Endothelial cell of umbilical vein (primary cell): ENCODE data around the gene PCDHGA4. TPM values are rescaled to one million over a fixed set of nuclear protein-coding genes. Genes with fewer than 3 reads are reported as not detected.

Experiments
- polyA plus RNA-seq, 4 experiments: library from polyadenylated mRNA; depleted of rRNA in 3 of 4; stranded (reverse) in 3 of 4; unstranded in 1 of 4; fragments of >200 nt; gene quantifications; 2 replicates each; pipeline versions ENCODE4 v1.2.1 to v1.2.3, GENCODE V29; 2011 to 2012; ENCODE audit warnings: missing spikeins in 1 of 4
- total RNA-seq: library from RNA; stranded (reverse); gene quantifications from 2 replicates; pipeline ENCODE4 v1.2.3, GENCODE V29; 2021

PCDHGA4 gene
- total and polyA plus RNA-seq, 2 donors (not counting 3 experiments of a cell fraction or from before 2014, with no cell fraction given) = 2.6 to 3.0 TPM

Other genes with a start within 250 kb of the PCDHGA4 start
Only the 30 nearest of the 36 such genes appear.
- gene PCDHB9, start 167.9 kb upstream of the PCDHGA4 start, total RNA-seq = 0.16 and 0.20 TPM in 2 replicates
- gene PCDHB9, start 167.9 kb upstream of the PCDHGA4 start, polyA plus RNA-seq = 0.14 and 0.29 TPM in 2 replicates
- 0.62 and 0.81 TPM in 2 replicates for gene PCDHB10, start 162.7 kb upstream of the PCDHGA4 start, total RNA-seq
- gene PCDHB10, start 162.7 kb upstream of the PCDHGA4 start, polyA plus RNA-seq = 0.51 and 0.68 TPM in 2 replicates
- 0.16 and 0.18 TPM in 2 replicates for gene PCDHB11, start 155.4 kb upstream of the PCDHGA4 start, total RNA-seq
- gene PCDHB11, start 155.4 kb upstream of the PCDHGA4 start, polyA plus RNA-seq = 0.11 and 0.13 TPM in 2 replicates
- 0.18 and 0.20 TPM in 2 replicates for gene PCDHB12, start 146.3 kb upstream of the PCDHGA4 start, total RNA-seq
- gene PCDHB12, start 146.3 kb upstream of the PCDHGA4 start, polyA plus RNA-seq = 0.36 and 0.41 TPM in 2 replicates
- gene PCDHB13, start 141.1 kb upstream of the PCDHGA4 start, total RNA-seq = 0.65 and 0.77 TPM in 2 replicates
- 0.57 and 0.64 TPM in 2 replicates for gene PCDHB13, start 141.1 kb upstream of the PCDHGA4 start, polyA plus RNA-seq
- gene PCDHB14, start 131.7 kb upstream of the PCDHGA4 start, total RNA-seq = 0.55 and 1.0 TPM in 2 replicates
- 0.72 and 0.73 TPM in 2 replicates for gene PCDHB14, start 131.7 kb upstream of the PCDHGA4 start, polyA plus RNA-seq
- 0.55 and 0.69 TPM in 2 replicates for gene PCDHB15, start 109.6 kb upstream of the PCDHGA4 start, total RNA-seq
- 0.51 and 0.55 TPM in 2 replicates for gene PCDHB15, start 109.6 kb upstream of the PCDHGA4 start, polyA plus RNA-seq
- gene SLC25A2, start 51.0 kb upstream of the PCDHGA4 start, total RNA-seq = 0.39 and 0.46 TPM in 2 replicates
- gene SLC25A2, start 51.0 kb upstream of the PCDHGA4 start, polyA plus RNA-seq = not detected in 2 replicates
- 55.0 and 62.0 TPM in 2 replicates for gene TAF7, start 34.2 kb upstream of the PCDHGA4 start, total RNA-seq
- 14.2 and 21.8 TPM in 2 replicates for gene TAF7, start 34.2 kb upstream of the PCDHGA4 start, polyA plus RNA-seq
- gene PCDHGA1, start 24.5 kb upstream of the PCDHGA4 start, total RNA-seq = 0.22 and 0.30 TPM in 2 replicates
- gene PCDHGA1, start 24.5 kb upstream of the PCDHGA4 start, polyA plus RNA-seq = 0.44 and 0.45 TPM in 2 replicates
- gene PCDHGA2, start 16.3 kb upstream of the PCDHGA4 start, total RNA-seq = 0.58 and 1.2 TPM in 2 replicates
- 1.9 and 2.0 TPM in 2 replicates for gene PCDHGA2, start 16.3 kb upstream of the PCDHGA4 start, polyA plus RNA-seq
- 1.1 and 1.2 TPM in 2 replicates for gene PCDHGA3, start 11.2 kb upstream of the PCDHGA4 start, total RNA-seq
- gene PCDHGA3, start 11.2 kb upstream of the PCDHGA4 start, polyA plus RNA-seq = 0.88 and 1.2 TPM in 2 replicates
- 0.58 and 0.62 TPM in 2 replicates for gene PCDHGB1, start 4.9 kb upstream of the PCDHGA4 start, total RNA-seq
- 0.39 and 0.48 TPM in 2 replicates for gene PCDHGB1, start 4.9 kb upstream of the PCDHGA4 start, polyA plus RNA-seq
- 1.9 and 2.9 TPM in 2 replicates for gene PCDHGB2, start 5.0 kb downstream of the PCDHGA4 start, total RNA-seq
- 1.1 TPM in 2 replicates for gene PCDHGB2, start 5.0 kb downstream of the PCDHGA4 start, polyA plus RNA-seq
- 0.78 and 0.93 TPM in 2 replicates for gene PCDHGA5, start 9.1 kb downstream of the PCDHGA4 start, total RNA-seq
- gene PCDHGA5, start 9.1 kb downstream of the PCDHGA4 start, polyA plus RNA-seq = 0.36 and 0.51 TPM in 2 replicates
- gene PCDHGB3, start 15.2 kb downstream of the PCDHGA4 start, total RNA-seq = 1.7 and 2.0 TPM in 2 replicates
- 1.4 and 1.8 TPM in 2 replicates for gene PCDHGB3, start 15.2 kb downstream of the PCDHGA4 start, polyA plus RNA-seq
- gene PCDHGA6, start 18.9 kb downstream of the PCDHGA4 start, total RNA-seq = 2.7 and 2.9 TPM in 2 replicates
- 2.6 and 2.7 TPM in 2 replicates for gene PCDHGA6, start 18.9 kb downstream of the PCDHGA4 start, polyA plus RNA-seq
- gene PCDHGA7, start 27.7 kb downstream of the PCDHGA4 start, total RNA-seq = 1.5 and 1.8 TPM in 2 replicates
- gene PCDHGA7, start 27.7 kb downstream of the PCDHGA4 start, polyA plus RNA-seq = 0.68 and 0.84 TPM in 2 replicates
- gene PCDHGB4, start 32.7 kb downstream of the PCDHGA4 start, total RNA-seq = 4.4 and 6.5 TPM in 2 replicates
- 6.9 and 8.1 TPM in 2 replicates for gene PCDHGB4, start 32.7 kb downstream of the PCDHGA4 start, polyA plus RNA-seq
- 0.53 and 0.95 TPM in 2 replicates for gene PCDHGA8, start 37.6 kb downstream of the PCDHGA4 start, total RNA-seq
- gene PCDHGA8, start 37.6 kb downstream of the PCDHGA4 start, polyA plus RNA-seq = 0.43 and 0.44 TPM in 2 replicates
- gene PCDHGB5, start 42.9 kb downstream of the PCDHGA4 start, total RNA-seq = 11.4 and 14.4 TPM in 2 replicates
- gene PCDHGB5, start 42.9 kb downstream of the PCDHGA4 start, polyA plus RNA-seq = 7.9 and 10.1 TPM in 2 replicates
- gene PCDHGA9, start 47.8 kb downstream of the PCDHGA4 start, total RNA-seq = 3.5 and 3.9 TPM in 2 replicates
- gene PCDHGA9, start 47.8 kb downstream of the PCDHGA4 start, polyA plus RNA-seq = 1.1 and 1.2 TPM in 2 replicates
- 4.8 and 4.9 TPM in 2 replicates for gene PCDHGB6, start 53.0 kb downstream of the PCDHGA4 start, total RNA-seq
- gene PCDHGB6, start 53.0 kb downstream of the PCDHGA4 start, polyA plus RNA-seq = 2.2 and 2.3 TPM in 2 replicates
- gene PCDHGA10, start 58.0 kb downstream of the PCDHGA4 start, total RNA-seq = 4.4 and 5.8 TPM in 2 replicates
- 3.6 and 3.7 TPM in 2 replicates for gene PCDHGA10, start 58.0 kb downstream of the PCDHGA4 start, polyA plus RNA-seq
- 12.6 and 13.0 TPM in 2 replicates for gene PCDHGB7, start 62.7 kb downstream of the PCDHGA4 start, total RNA-seq
- 6.5 and 6.9 TPM in 2 replicates for gene PCDHGB7, start 62.7 kb downstream of the PCDHGA4 start, polyA plus RNA-seq
- gene PCDHGA11, start 66.0 kb downstream of the PCDHGA4 start, total RNA-seq = 10.3 and 11.5 TPM in 2 replicates
- 8.0 and 8.1 TPM in 2 replicates for gene PCDHGA11, start 66.0 kb downstream of the PCDHGA4 start, polyA plus RNA-seq
- gene PCDHGA12, start 75.5 kb downstream of the PCDHGA4 start, total RNA-seq = 7.6 and 9.9 TPM in 2 replicates
- 3.2 and 4.2 TPM in 2 replicates for gene PCDHGA12, start 75.5 kb downstream of the PCDHGA4 start, polyA plus RNA-seq
- gene PCDHGC3, start 120.9 kb downstream of the PCDHGA4 start, total RNA-seq = 25.4 and 36.1 TPM in 2 replicates
- 9.2 and 14.9 TPM in 2 replicates for gene PCDHGC3, start 120.9 kb downstream of the PCDHGA4 start, polyA plus RNA-seq
- 0.90 and 2.1 TPM in 2 replicates for gene PCDHGC4, start 130.0 kb downstream of the PCDHGA4 start, total RNA-seq
- 0.25 and 0.32 TPM in 2 replicates for gene PCDHGC4, start 130.0 kb downstream of the PCDHGA4 start, polyA plus RNA-seq
- 0.60 and 1.2 TPM in 2 replicates for gene PCDHGC5, start 134.1 kb downstream of the PCDHGA4 start, total RNA-seq
- gene PCDHGC5, start 134.1 kb downstream of the PCDHGA4 start, polyA plus RNA-seq = 0.21 and 0.48 TPM in 2 replicates